ENCODE measurements around the gene MAT2A.

The MAT2A gene

DNA sequence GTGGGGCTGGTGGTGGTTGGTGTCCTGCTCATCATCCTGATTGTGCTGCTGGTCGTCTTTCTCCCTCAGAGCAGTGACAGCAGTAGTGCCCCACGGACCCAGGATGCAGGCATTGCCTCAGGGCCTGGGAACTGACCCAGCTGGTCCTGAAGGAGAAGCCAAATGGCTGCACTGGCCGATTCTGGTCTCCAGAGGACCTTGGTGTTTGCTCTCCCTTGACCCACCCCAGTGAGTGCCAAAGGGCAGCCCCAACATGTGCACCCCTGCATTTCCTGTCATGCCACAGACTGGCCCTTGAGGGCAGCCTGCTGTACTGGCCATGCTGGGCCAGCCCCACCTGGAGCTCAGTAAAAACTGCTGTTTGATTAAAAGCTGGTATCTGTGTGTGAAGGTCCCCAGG, 54.1 kb downstream of the MAT2A start:
- no peak overlapping the region for H3K4me3 ChIP-seq (ENCODE audit: low read depth, low read length)
- no peak for DNase-seq (ENCODE audit: low read depth)
- TF ChIP-seq, protein P1, sequence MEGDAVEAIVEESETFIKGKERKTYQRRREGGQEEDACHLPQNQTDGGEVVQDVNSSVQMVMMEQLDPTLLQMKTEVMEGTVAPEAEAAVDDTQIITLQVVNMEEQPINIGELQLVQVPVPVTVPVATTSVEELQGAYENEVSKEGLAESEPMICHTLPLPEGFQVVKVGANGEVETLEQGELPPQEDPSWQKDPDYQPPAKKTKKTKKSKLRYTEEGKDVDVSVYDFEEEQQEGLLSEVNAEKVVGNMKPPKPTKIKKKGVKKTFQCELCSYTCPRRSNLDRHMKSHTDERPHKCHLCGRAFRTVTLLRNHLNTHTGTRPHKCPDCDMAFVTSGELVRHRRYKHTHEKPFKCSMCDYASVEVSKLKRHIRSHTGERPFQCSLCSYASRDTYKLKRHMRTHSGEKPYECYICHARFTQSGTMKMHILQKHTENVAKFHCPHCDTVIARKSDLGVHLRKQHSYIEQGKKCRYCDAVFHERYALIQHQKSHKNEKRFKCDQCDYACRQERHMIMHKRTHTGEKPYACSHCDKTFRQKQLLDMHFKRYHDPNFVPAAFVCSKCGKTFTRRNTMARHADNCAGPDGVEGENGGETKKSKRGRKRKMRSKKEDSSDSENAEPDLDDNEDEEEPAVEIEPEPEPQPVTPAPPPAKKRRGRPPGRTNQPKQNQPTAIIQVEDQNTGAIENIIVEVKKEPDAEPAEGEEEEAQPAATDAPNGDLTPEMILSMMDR (IDR thresholded peaks at IDR 0.05; ENCODE audit: control insufficient read depth, extremely low read depth, insufficient read depth), result no peak

All from LNCaP clone FGC (cell line).